IMR-90 (cell line): ENCODE measurements around the gene VWDE.

Source experiments
- POLR2A ChIP-seq: IDR thresholded peaks from 2 replicates; pipeline ENCODE4 v1.6.1; 2012; ENCODE audit warnings: mild to moderate bottlenecking, low read depth, low read length
- RCOR1 ChIP-seq: IDR thresholded peaks from 2 replicates; pipeline ENCODE4 v1.6.1; 2012; ENCODE audit warnings: mild to moderate bottlenecking, low read length, improper control_type of control experiment; ENCODE audit not compliant: insufficient replicate concordance

GRCh38 chr7:12415072-12415471 lies 11.4 kb upstream of the VWDE start:
- no peak for TF ChIP-seq RCOR1
- TF ChIP-seq POLR2A = no peak
